Esophagus muscularis mucosa (tissue), 3 donors: ENCODE data around the gene ABHD17B.

ENCODE experiments used
- CTCF ChIP-seq, 3 experiments: fragments of 200-600 bp in 2 of 3; fragments of 450-650 bp in 1 of 3; sonication (generic) in 2 of 3; IDR thresholded peaks; one replicate each; pipeline ENCODE4 v1.5.1; 2017 to 2019; ENCODE audit warnings: antibody characterized with exemption in 3 of 3, mild to moderate bottlenecking in 2 of 3, moderate library complexity in 1 of 3
- POLR2A ChIP-seq: fragments of 450-650 bp; IDR thresholded peaks from one replicate; pipeline ENCODE4 v1.6.1; 2017; ENCODE audit warnings: antibody characterized with exemption, moderate library complexity, mild to moderate bottlenecking, low read depth

- no peak for TF ChIP-seq CTCF (IDR thresholded peaks at IDR 0.05)
- TF ChIP-seq POLR2A = no peak
These were observed 14.2 kb downstream of the ABHD17B start for GRCh38 chr9:71896761-71897160.
